Epithelial cell of proximal tubule (primary cell): ENCODE data around the gene LRRC55. TPM values are rescaled to one million over a fixed set of nuclear protein-coding genes. Genes with fewer than 3 reads are reported as not detected.

ENCODE experiments used
- DNase-seq: peaks from one replicate; pipeline ENCODE4 v3.0.0-alpha.2; 2011; ENCODE audit warnings: low read depth
- H3K4me3 ChIP-seq: 2 replicates; pipeline ENCODE4 v1.5.1; 2011; ENCODE audit warnings: low read depth, mild to moderate bottlenecking, low read length
- CTCF ChIP-seq: conservative IDR thresholded peaks from 2 replicates; pipeline ENCODE4 v1.5.1; 2012; ENCODE audit warnings: low read depth, mild to moderate bottlenecking, low read length
- total RNA-seq: library from RNA; depleted of rRNA; stranded (reverse); fragments of >200 nt; gene quantifications from 2 replicates; pipeline ENCODE4 v1.2.3, GENCODE V29; 2015

The LRRC55 gene
- total RNA-seq, 1 donor from 2014 or later = not detected

GRCh38 chr11:57200917-57201316 is 19.2 kb downstream of the LRRC55 start:
- H3K4me3 ChIP-seq = no peak overlapping the region
- no peak for DNase-seq
- TF ChIP-seq CTCF = no peak

GRCh38 chr11:57202281-57202680 is 20.5 kb downstream of the LRRC55 start:
- no peak for TF ChIP-seq CTCF
- no peak overlapping the region for H3K4me3 ChIP-seq

GRCh38 chr11:57203359-57203758 is 21.6 kb downstream of the LRRC55 start:
- no peak for DNase-seq
- no peak for TF ChIP-seq CTCF
- H3K4me3 ChIP-seq = no peak overlapping the region

More at GRCh38 chr11:57202281-57202680, 20.5 kb downstream of the LRRC55 start:
- no peak for DNase-seq

- H3K4me3 ChIP-seq = no peak overlapping the region
- TF ChIP-seq CTCF = no peak
- no peak for DNase-seq
Measured at GRCh38 chr11:57203882-57204480, 22.2 kb downstream of the LRRC55 start.

GRCh38 chr11:57205041-57205641 is 23.4 kb downstream of the LRRC55 start:
- no peak overlapping the region for H3K4me3 ChIP-seq
- DNase-seq = no peak
- TF ChIP-seq CTCF = no peak

GRCh38 chr11:57207168-57207567 is 25.4 kb downstream of the LRRC55 start:
- DNase-seq = no peak
- no peak overlapping the region for H3K4me3 ChIP-seq
- no peak for TF ChIP-seq CTCF

GRCh38 chr11:57210781-57211180 is 29.0 kb downstream of the LRRC55 start:
- TF ChIP-seq CTCF = no peak
- DNase-seq = no peak
- no peak overlapping the region for H3K4me3 ChIP-seq
